Tibial nerve (tissue), 3 donors: ENCODE measurements around the gene TOMM40L.
A peak's percentile ranks its signal among the peaks of the same experiment; 100 is the strongest.

Source experiments
- CTCF ChIP-seq, 5 experiments: fragments of 200-600 bp in 3 of 5; fragments of 450-650 bp in 2 of 5; sonication (generic) in 3 of 5; IDR thresholded peaks; one replicate each; pipeline ENCODE4 v1.5.1; 2016 to 2019; ENCODE audit warnings: antibody characterized with exemption in 5 of 5, mild to moderate bottlenecking in 3 of 5, moderate library complexity in 2 of 5
- POLR2A ChIP-seq, 2 donors: fragments of 450-650 bp; IDR thresholded peaks; one replicate each; pipeline ENCODE4 v1.6.1; 2017; ENCODE audit warnings: antibody characterized with exemption in 2 of 2, mild to moderate bottlenecking in 2 of 2, moderate library complexity in 2 of 2

GRCh38 chr1:161216945-161217712 is 8.7 kb upstream of the TOMM40L start:
- no peak for TF ChIP-seq CTCF (IDR thresholded peaks at IDR 0.05)
- TF ChIP-seq POLR2A (IDR thresholded peaks at IDR 0.05) = peak; percentile 18 to 53
